Astrocyte (in vitro differentiated cells and primary cell): ENCODE results near the gene MCTP2. TPM values are rescaled to one million over a fixed set of nuclear protein-coding genes. Genes with fewer than 3 reads are reported as not detected.

ENCODE experiments used
- DNase-seq: peaks from one replicate; pipeline ENCODE4 v3.0.0-alpha.2; 2010; ENCODE audit warnings: low read depth
- FAIRE-seq: peaks from 2 replicates; lab custom pipeline; 2011; peaks lifted over from hg19 to GRCh38; lab: Jason Lieb, UNC
- H2AFZ ChIP-seq: 2 replicates; pipeline ENCODE4 v1.6.0; 2012; ENCODE audit warnings: low read depth, low read length, inconsistent platforms
- H3K27ac ChIP-seq: 2 replicates; pipeline ENCODE4 v1.5.1; 2011; ENCODE audit warnings: low read depth, low read length, inconsistent platforms
- H3K27me3 ChIP-seq: 2 replicates; pipeline ENCODE4 v1.6.0; 2011; ENCODE audit warnings: low read length, inconsistent platforms; ENCODE audit not compliant: insufficient read depth
- H3K36me3 ChIP-seq: 2 replicates; pipeline ENCODE4 v1.5.1; 2011; ENCODE audit warnings: low read length, inconsistent platforms; ENCODE audit not compliant: insufficient read depth
- H3K4me1 ChIP-seq: 2 replicates; pipeline ENCODE4 v1.5.1; 2011; ENCODE audit warnings: low read length, inconsistent platforms; ENCODE audit not compliant: insufficient read depth
- H3K4me2 ChIP-seq: 2 replicates; pipeline ENCODE4 v1.6.0; 2012; ENCODE audit warnings: low read length, inconsistent platforms
- H3K4me3 ChIP-seq: 2 replicates; pipeline ENCODE4 v1.5.1; 2011; ENCODE audit warnings: low read depth, mild to moderate bottlenecking, low read length, inconsistent platforms; ENCODE audit not compliant: insufficient read depth
- H3K79me2 ChIP-seq: 2 replicates; pipeline ENCODE4 v1.6.0; 2012; ENCODE audit warnings: mild to moderate bottlenecking, low read length, inconsistent platforms; ENCODE audit not compliant: insufficient read depth
- H3K9ac ChIP-seq: 2 replicates; pipeline ENCODE4 v1.6.0; 2012; ENCODE audit warnings: mild to moderate bottlenecking, low read length, inconsistent platforms
- H3K9me3 ChIP-seq: 2 replicates; pipeline ENCODE4 v1.5.1; 2012; ENCODE audit warnings: low read depth, mild to moderate bottlenecking, low read length, inconsistent platforms; ENCODE audit not compliant: insufficient read depth
- H4K20me1 ChIP-seq: 2 replicates; pipeline ENCODE4 v1.6.0; 2012; ENCODE audit warnings: low read length, inconsistent platforms; ENCODE audit not compliant: insufficient read depth
- H3K27ac Mint-ChIP-seq: one replicate; pipeline ENCODE4 v1.8.0; 2021; ENCODE audit warnings: mild to moderate bottlenecking, mixed read lengths; ENCODE audit not compliant: unreplicated experiment
- H3K27me3 Mint-ChIP-seq: one replicate; pipeline ENCODE4 v1.8.0; 2021; ENCODE audit warnings: low read depth, mixed read lengths; ENCODE audit not compliant: unreplicated experiment
- H3K36me3 Mint-ChIP-seq: one replicate; pipeline ENCODE4 v1.8.0; 2021; ENCODE audit warnings: low read depth, mixed read lengths; ENCODE audit not compliant: unreplicated experiment
- H3K4me1 Mint-ChIP-seq: one replicate; pipeline ENCODE4 v1.8.0; 2021; ENCODE audit warnings: low read depth, mixed read lengths; ENCODE audit not compliant: unreplicated experiment
- H3K4me3 Mint-ChIP-seq: one replicate; pipeline ENCODE4 v1.8.0; 2021; ENCODE audit warnings: mild to moderate bottlenecking, moderate library complexity, mixed read lengths; ENCODE audit not compliant: unreplicated experiment
- H3K9me3 Mint-ChIP-seq: one replicate; pipeline ENCODE4 v1.8.0; 2021; ENCODE audit warnings: mild to moderate bottlenecking, mixed read lengths; ENCODE audit not compliant: unreplicated experiment
- EZH2 ChIP-seq: IDR thresholded peaks from 2 replicates; pipeline ENCODE4 v1.6.1; 2012; ENCODE audit warnings: mild to moderate bottlenecking, low read length, inconsistent platforms; ENCODE audit not compliant: insufficient read depth
- total RNA-seq: library from RNA; stranded (reverse); gene quantifications from 2 replicates; pipeline ENCODE4 v1.2.1, GENCODE V29; 2021
- TF ChIP-seq, protein P1 (sequence below): IDR thresholded peaks from 2 replicates; pipeline ENCODE4 v1.5.1; 2011; ENCODE audit warnings: low read depth, mild to moderate bottlenecking, inconsistent platforms, low read length, moderate library complexity; ENCODE audit not compliant: insufficient read depth

The MCTP2 gene
- total RNA-seq, 1 donor from 2014 or later, result 2.6 TPM

DNA sequence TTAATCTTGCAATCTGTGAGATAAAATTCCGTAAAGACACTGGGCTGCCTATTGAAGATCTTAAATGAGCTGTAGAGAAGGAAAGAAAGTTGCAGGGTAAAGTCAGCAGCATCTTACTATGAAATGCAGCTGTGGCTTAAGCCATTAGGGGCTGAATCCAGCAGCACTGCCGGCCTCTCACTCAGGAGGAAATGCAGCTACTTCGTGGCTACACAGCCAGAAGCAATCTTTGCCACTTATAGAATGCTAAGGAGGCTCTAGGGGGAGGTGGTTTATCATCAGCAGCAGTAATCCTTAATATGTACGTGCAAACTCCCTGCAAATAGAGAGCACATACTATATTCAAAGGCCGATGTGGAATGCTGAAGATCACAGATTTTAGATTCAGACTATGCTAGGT is 19.1 kb upstream of the MCTP2 start:
- Histone ChIP-seq H3K79me2 (no peaks in the 10 kb centered on the region), H2AFZ (no peak overlapping the region), H4K20me1 (no peaks in the 10 kb centered on the region), H3K4me2 (no peak overlapping the region), H3K9me3 (no peaks in the 10 kb centered on the region), H3K27me3 (no peaks in the 10 kb centered on the region), H3K4me3 (no peak overlapping the region), H3K9ac (no peak overlapping the region), H3K4me1 (no peaks in the 10 kb centered on the region), H3K36me3 (no peaks in the 10 kb centered on the region), H3K27ac (no peak overlapping the region)
- no peak for TF ChIP-seq EZH2
- peaks cover 2% of the 10 kb centered on the region for H3K9me3 Mint-ChIP-seq
- H3K36me3 Mint-ChIP-seq, result no peaks in the 10 kb centered on the region
- H3K4me1 Mint-ChIP-seq, result no peaks in the 10 kb centered on the region
- H3K27ac Mint-ChIP-seq, result no peak overlapping the region
- peaks cover 2% of the 10 kb centered on the region for H3K27me3 Mint-ChIP-seq
- DNase-seq (no peak), FAIRE-seq (no peak)
- no peak overlapping the region for H3K4me3 Mint-ChIP-seq

DNA sequence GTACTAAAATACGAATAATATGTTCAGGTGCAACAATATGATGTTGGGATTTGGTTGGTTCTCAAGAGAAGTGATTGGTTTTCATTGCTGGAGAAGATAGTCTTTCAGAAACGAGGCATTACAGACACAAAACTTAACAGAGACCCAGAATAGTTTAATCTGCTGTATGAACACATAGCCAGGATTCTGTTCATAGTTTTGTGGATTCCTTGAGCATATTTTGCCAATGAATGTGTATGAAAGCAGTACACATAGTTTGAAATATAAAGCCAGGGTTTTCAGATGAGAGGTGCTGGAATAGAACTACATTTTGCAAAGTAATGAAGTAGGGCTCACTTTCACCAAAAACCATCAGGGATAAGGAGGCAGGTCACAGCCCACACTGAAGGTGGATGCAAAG is 5.7 kb upstream of the MCTP2 start:
- H3K4me1 ChIP-seq, result no peaks in the 10 kb centered on the region
- H3K27me3 ChIP-seq, result peaks cover 2% of the 10 kb centered on the region
- no peak for TF ChIP-seq EZH2
- TF ChIP-seq, protein P1, sequence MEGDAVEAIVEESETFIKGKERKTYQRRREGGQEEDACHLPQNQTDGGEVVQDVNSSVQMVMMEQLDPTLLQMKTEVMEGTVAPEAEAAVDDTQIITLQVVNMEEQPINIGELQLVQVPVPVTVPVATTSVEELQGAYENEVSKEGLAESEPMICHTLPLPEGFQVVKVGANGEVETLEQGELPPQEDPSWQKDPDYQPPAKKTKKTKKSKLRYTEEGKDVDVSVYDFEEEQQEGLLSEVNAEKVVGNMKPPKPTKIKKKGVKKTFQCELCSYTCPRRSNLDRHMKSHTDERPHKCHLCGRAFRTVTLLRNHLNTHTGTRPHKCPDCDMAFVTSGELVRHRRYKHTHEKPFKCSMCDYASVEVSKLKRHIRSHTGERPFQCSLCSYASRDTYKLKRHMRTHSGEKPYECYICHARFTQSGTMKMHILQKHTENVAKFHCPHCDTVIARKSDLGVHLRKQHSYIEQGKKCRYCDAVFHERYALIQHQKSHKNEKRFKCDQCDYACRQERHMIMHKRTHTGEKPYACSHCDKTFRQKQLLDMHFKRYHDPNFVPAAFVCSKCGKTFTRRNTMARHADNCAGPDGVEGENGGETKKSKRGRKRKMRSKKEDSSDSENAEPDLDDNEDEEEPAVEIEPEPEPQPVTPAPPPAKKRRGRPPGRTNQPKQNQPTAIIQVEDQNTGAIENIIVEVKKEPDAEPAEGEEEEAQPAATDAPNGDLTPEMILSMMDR, result no peak
- H4K20me1 ChIP-seq, result no peaks in the 10 kb centered on the region
- no peak overlapping the region for H3K27ac Mint-ChIP-seq
- no peak overlapping the region for H3K4me3 Mint-ChIP-seq
- peaks cover 14% of the 10 kb centered on the region for H3K4me1 Mint-ChIP-seq
- H3K4me2 ChIP-seq, result no peak overlapping the region
- H2AFZ ChIP-seq, result no peak overlapping the region
- no peaks in the 10 kb centered on the region for H3K36me3 Mint-ChIP-seq
- H3K36me3 ChIP-seq, result no peaks in the 10 kb centered on the region
- no peaks in the 10 kb centered on the region for H3K9me3 ChIP-seq
- H3K9me3 Mint-ChIP-seq, result no peaks in the 10 kb centered on the region
- H3K27ac ChIP-seq, result no peak overlapping the region
- DNase-seq, result peak; percentile 22
- peaks cover 1% of the 10 kb centered on the region for H3K27me3 Mint-ChIP-seq
- no peak for FAIRE-seq
- no peak overlapping the region for H3K9ac ChIP-seq
- no peaks in the 10 kb centered on the region for H3K79me2 ChIP-seq
- no peak overlapping the region for H3K4me3 ChIP-seq

DNA sequence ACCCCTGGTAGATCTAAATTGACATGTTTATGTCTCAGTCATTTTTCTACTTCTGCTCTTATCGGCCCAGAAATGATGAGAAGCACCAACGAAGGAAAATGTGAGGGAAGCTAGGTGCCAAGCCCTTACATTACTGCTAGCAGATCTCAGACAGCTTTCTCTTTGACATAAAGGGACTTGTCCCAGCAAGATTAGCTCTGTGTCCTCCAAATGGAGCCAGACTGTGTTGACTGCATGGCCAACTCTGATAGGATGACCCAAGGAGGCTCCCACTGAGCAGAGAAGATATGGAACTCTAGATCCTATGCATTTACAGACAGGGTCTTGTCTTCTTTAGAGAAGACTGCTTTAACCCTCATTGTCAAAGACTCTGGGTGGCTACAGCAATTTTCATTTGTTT is 2.8 kb upstream of the MCTP2 start:
- H3K4me2 ChIP-seq, result no peak overlapping the region
- no peaks in the 10 kb centered on the region for H3K79me2 ChIP-seq
- Mint-ChIP-seq H3K27ac (no peak overlapping the region), H3K9me3 (no peaks in the 10 kb centered on the region), H3K36me3 (no peaks in the 10 kb centered on the region), H3K27me3 (peaks cover 5% of the 10 kb centered on the region), H3K4me3 (no peak overlapping the region), H3K4me1 (peaks cover 18% of the 10 kb centered on the region)
- H3K27ac ChIP-seq, result no peak overlapping the region
- no peaks in the 10 kb centered on the region for H3K9me3 ChIP-seq
- DNase-seq (no peak), FAIRE-seq (no peak)
- H3K4me3 ChIP-seq, result no peak overlapping the region
- TF ChIP-seq EZH2, result no peak
- TF ChIP-seq, protein P1, result no peak
- no peaks in the 10 kb centered on the region for H3K36me3 ChIP-seq
- no peak overlapping the region for H3K9ac ChIP-seq
- peaks cover 8% of the 10 kb centered on the region for H3K27me3 ChIP-seq
- no peaks in the 10 kb centered on the region for H4K20me1 ChIP-seq
- no peaks in the 10 kb centered on the region for H3K4me1 ChIP-seq
- no peak overlapping the region for H2AFZ ChIP-seq
